GM23338 (cell line): ENCODE measurements around the gene TRAF3IP1. TPM values are rescaled to one million over a fixed set of nuclear protein-coding genes. Genes with fewer than 3 reads are reported as not detected.

ENCODE experiments used
- ATAC-seq: fragments of 200-7000 bp; cut with Tn5 transposase; 3 replicates; pipeline ENCODE4 v1.9.1; 2020
- DNase-seq: peaks from one replicate; pipeline ENCODE4 v3.0.0-alpha.2; 2015; ENCODE audit warnings: low spot score
- H2AFZ ChIP-seq: fragments of 200-600 bp; sonication (generic); 2 replicates; pipeline ENCODE4 v1.8.0; 2016; ENCODE audit warnings: antibody characterized with exemption, mild to moderate bottlenecking, moderate library complexity
- H3F3A ChIP-seq: fragments of 200-600 bp; sonication (generic); replicated peaks from 2 replicates; pipeline ENCODE4 v1.8.0; 2017; ENCODE audit warnings: antibody characterized with exemption, mixed run types, low read depth
- H3K27ac ChIP-seq: fragments of 200-600 bp; sonication (generic); 2 replicates; pipeline ENCODE4 v1.6.1; 2016; ENCODE audit warnings: low read depth
- H3K27me3 ChIP-seq: fragments of 200-600 bp; sonication (generic); 2 replicates; pipeline ENCODE4 v1.8.0; 2016; ENCODE audit warnings: mild to moderate bottlenecking, mixed run types, moderate library complexity; ENCODE audit not compliant: insufficient read depth
- H3K36me3 ChIP-seq: fragments of 200-600 bp; sonication (generic); 2 replicates; pipeline ENCODE4 v1.8.0; 2016; ENCODE audit warnings: mild to moderate bottlenecking; ENCODE audit not compliant: insufficient read depth
- H3K4me1 ChIP-seq: fragments of 200-600 bp; sonication (generic); 2 replicates; pipeline ENCODE4 v1.8.0; 2016; ENCODE audit warnings: mild to moderate bottlenecking, moderate library complexity; ENCODE audit not compliant: insufficient read depth
- H3K4me2 ChIP-seq: fragments of 200-600 bp; sonication (generic); 2 replicates; pipeline ENCODE4 v1.7.1; 2017; ENCODE audit warnings: mixed run types
- H3K4me3 ChIP-seq: fragments of 200-600 bp; sonication (generic); 2 replicates; pipeline ENCODE4 v1.6.1; 2016; ENCODE audit warnings: mixed run types
- H3K79me2 ChIP-seq: fragments of 200-600 bp; sonication (generic); replicated peaks from 2 replicates; pipeline ENCODE4 v1.8.0; 2017; ENCODE audit warnings: mild to moderate bottlenecking; ENCODE audit not compliant: insufficient read depth
- H3K9me2 ChIP-seq: fragments of 200-600 bp; sonication (generic); 2 replicates; pipeline ENCODE4 v1.8.0; 2017; ENCODE audit not compliant: insufficient read depth
- H4K20me1 ChIP-seq: fragments of 200-600 bp; sonication (generic); replicated peaks from 2 replicates; pipeline ENCODE4 v1.8.0; 2017; ENCODE audit warnings: mild to moderate bottlenecking; ENCODE audit not compliant: insufficient read depth
- H3K27ac Mint-ChIP-seq: 2 replicates; pipeline ENCODE4 v1.8.0; 2020; ENCODE audit warnings: inconsistent platforms, mild to moderate bottlenecking, moderate library complexity, mixed read lengths
- H3K27me3 Mint-ChIP-seq: 3 replicates; pipeline ENCODE4 v1.8.0; 2022; ENCODE audit warnings: low read depth, mild to moderate bottlenecking, moderate library complexity, mixed read lengths, inconsistent platforms; ENCODE audit not compliant: insufficient read depth, poor library complexity
- H3K36me3 Mint-ChIP-seq: 3 replicates; pipeline ENCODE4 v1.8.0; 2021; ENCODE audit warnings: low read depth, mild to moderate bottlenecking, inconsistent platforms, moderate library complexity, mixed read lengths
- H3K4me1 Mint-ChIP-seq: 3 replicates; pipeline ENCODE4 v1.8.0; 2020; ENCODE audit warnings: mild to moderate bottlenecking, inconsistent platforms, mixed read lengths
- H3K4me3 Mint-ChIP-seq: 3 replicates; pipeline ENCODE4 v1.8.0; 2021; ENCODE audit warnings: moderate library complexity, mild to moderate bottlenecking, inconsistent platforms, mixed read lengths
- H3K9me3 Mint-ChIP-seq: 3 replicates; pipeline ENCODE4 v1.8.0; 2020; ENCODE audit warnings: moderate library complexity, mild to moderate bottlenecking, inconsistent platforms, mixed read lengths
- CREB1 ChIP-seq: fragments of 250-450 bp; sonication (Bioruptor Pico); IDR thresholded peaks from 2 replicates; pipeline ENCODE4 v1.5.0; 2020; ENCODE audit warnings: low read depth, mild to moderate bottlenecking, moderate library complexity
- CTCF ChIP-seq, 2 experiments: fragments of 200-600 bp in 1 of 2; sonication (generic) in 1 of 2; conservative IDR thresholded peaks; 2 replicates each; pipeline versions ENCODE4 v1.5.1 to v1.6.1; 2016 to 2017; ENCODE audit warnings: antibody characterized with exemption in 2 of 2, low read depth in 2 of 2, mild to moderate bottlenecking in 2 of 2, moderate library complexity in 1 of 2
- ETS1 ChIP-seq: IDR thresholded peaks from 2 replicates; pipeline ENCODE4 v1.6.1; 2016; ENCODE audit warnings: antibody characterized with exemption
- EZH2 ChIP-seq: fragments of 200-600 bp; sonication (generic); IDR thresholded peaks from one replicate; pipeline ENCODE4 v1.8.0; 2017; ENCODE audit warnings: antibody characterized with exemption, mild to moderate bottlenecking, low read depth; ENCODE audit not compliant: unreplicated experiment
- EZH2phosphoT487 ChIP-seq: fragments of 200-600 bp; sonication (generic); IDR thresholded peaks from one replicate; pipeline ENCODE4 v1.8.1; 2018; ENCODE audit warnings: antibody characterized with exemption; ENCODE audit not compliant: unreplicated experiment
- JUNB ChIP-seq: IDR thresholded peaks from one replicate; pipeline ENCODE4 v1.6.1; 2016; ENCODE audit warnings: antibody characterized with exemption; ENCODE audit not compliant: unreplicated experiment
- NANOG ChIP-seq: IDR thresholded peaks from 2 replicates; pipeline ENCODE4 v1.6.1; 2016; ENCODE audit warnings: antibody characterized with exemption, borderline replicate concordance
- POLR2AphosphoS5 ChIP-seq: IDR thresholded peaks from 2 replicates; pipeline ENCODE4 v1.6.1; 2016; ENCODE audit warnings: antibody characterized with exemption, low read depth
- REST ChIP-seq: IDR thresholded peaks from one replicate; pipeline ENCODE4 v1.6.1; 2018; ENCODE audit warnings: antibody characterized with exemption; ENCODE audit not compliant: unreplicated experiment
- STAT1 ChIP-seq: IDR thresholded peaks from one replicate; pipeline ENCODE4 v1.6.1; 2016; ENCODE audit warnings: antibody characterized with exemption; ENCODE audit not compliant: unreplicated experiment
- ZNF114 ChIP-seq: fragments of 250-450 bp; sonication (Bioruptor Pico); IDR thresholded peaks from 2 replicates; pipeline ENCODE4 v1.5.0; 2020; ENCODE audit warnings: mild to moderate bottlenecking, moderate library complexity
- ZNF331 ChIP-seq: fragments of 250-450 bp; sonication (Bioruptor Pico); IDR thresholded peaks from 2 replicates; pipeline ENCODE4 v1.5.0; 2020; ENCODE audit warnings: low read depth, mild to moderate bottlenecking, moderate library complexity
- ZNF462 ChIP-seq: fragments of 250-450 bp; sonication (Bioruptor Pico); IDR thresholded peaks from 2 replicates; pipeline ENCODE4 v1.5.0; 2020; ENCODE audit warnings: mild to moderate bottlenecking, moderate library complexity
- polyA plus RNA-seq: library from polyadenylated mRNA; unstranded; fragments of >200 nt; fragmentation: Nextera tagmentation; extraction: Ambion mirVana; gene quantifications from 2 replicates; pipeline ENCODE4 v1.2.1, GENCODE V29; 2016
- total RNA-seq: library from RNA; depleted of rRNA; stranded (reverse); fragments of >200 nt; shearing (Covaris generic); gene quantifications from 2 replicates; pipeline ENCODE4 v1.2.3, GENCODE V29; 2014

TRAF3IP1 gene
- total and polyA plus RNA-seq, 2 experiments from 2014 or later, result 12.5 to 20.7 TPM

- H3F3A ChIP-seq, result peaks cover 4% of the 10 kb centered on the region; the same call in 1 of the 2 replicates
- no peak overlapping the region for H3K27ac Mint-ChIP-seq
- H2AFZ ChIP-seq, result no peak overlapping the region
- H3K79me2 ChIP-seq, result peaks cover 16% of the 10 kb centered on the region
- TF ChIP-seq ETS1 (no peak), CREB1 (no peak), ZNF462 (CRISPR knock-in tag) (no peak), ZNF114 (CRISPR knock-in tag) (no peak), STAT1 (no peak), ZNF331 (CRISPR knock-in tag) (no peak), EZH2phosphoT487 (no peak), NANOG (no peak), JUNB (no peak), REST (no peak), CTCF (conservative IDR thresholded peaks at IDR 0.05; ENCODE audit: low read depth in 2 of 2) (no peak), EZH2 (no peak), POLR2AphosphoS5 (no peak)
- H3K36me3 Mint-ChIP-seq, result no peaks in the 10 kb centered on the region; the same call in 2 of the 3 replicates
- H3K4me3 ChIP-seq, result peak overlapping the region; percentile 78
- peaks cover 19% of the 10 kb centered on the region for H3K27me3 Mint-ChIP-seq
- no peaks in the 10 kb centered on the region for H3K9me3 Mint-ChIP-seq
- peaks cover 15% of the 10 kb centered on the region for H4K20me1 ChIP-seq
- H3K27ac ChIP-seq, result no peak overlapping the region
- DNase-seq, result no peak
- no peak for ATAC-seq
- peaks cover 6% of the 10 kb centered on the region; the same call in 1 of the 2 replicates for H3K27me3 ChIP-seq
- peaks cover 26% of the 10 kb centered on the region for H3K4me1 ChIP-seq
- no peaks in the 10 kb centered on the region for H3K36me3 ChIP-seq
- peaks cover 44% of the 10 kb centered on the region for H3K4me1 Mint-ChIP-seq
- no peaks in the 10 kb centered on the region for H3K9me2 ChIP-seq
- peak overlapping the region; percentile 89 for H3K4me2 ChIP-seq
- H3K4me3 Mint-ChIP-seq, result peak overlapping the region; percentile 86
These were observed 33.2 kb upstream of the TRAF3IP1 start for GRCh38 chr2:238286987-238287736.
